ENCODE results near the gene GALNT18.

GALNT18 gene

GRCh38 chr11:11482730-11483129 is 139.1 kb downstream of the GALNT18 start:
- H3K36me3 ChIP-seq (replicated peaks; ENCODE audit: insufficient read depth, low read length), result no peaks in the 10 kb centered on the region
- no peaks in the 10 kb centered on the region for H3K9me3 ChIP-seq (replicated peaks; ENCODE audit: insufficient read depth, low read length)
- no peak overlapping the region for H3K4me3 ChIP-seq (ENCODE audit: low read length)
- H3F3A ChIP-seq (ENCODE audit: insufficient read depth, low read length), result no peaks in the 10 kb centered on the region
- no peaks in the 10 kb centered on the region for H3K79me2 ChIP-seq (ENCODE audit: low read length)
- H3K27ac ChIP-seq (ENCODE audit: low read length), result no peak overlapping the region
- H3K4me2 ChIP-seq (ENCODE audit: low read depth, low read length), result no peak overlapping the region
- no peak overlapping the region for H2AFZ ChIP-seq (ENCODE audit: low read length)
- no peak for TF ChIP-seq EZH2 (optimal IDR thresholded peaks at IDR 0.05; ENCODE audit: low read depth, low read length)
- no peak for DNase-seq
- no peaks in the 10 kb centered on the region for H4K20me1 ChIP-seq (ENCODE audit: insufficient read depth, low read length)
- H3K4me1 ChIP-seq (ENCODE audit: low read length), result no peaks in the 10 kb centered on the region
- H3K9me2 ChIP-seq (replicated peaks; ENCODE audit: insufficient read depth, low read length), result no peaks in the 10 kb centered on the region
- no peak overlapping the region for H3K9ac ChIP-seq (ENCODE audit: low read length)
- no peaks in the 10 kb centered on the region for H3K27me3 ChIP-seq (replicated peaks; ENCODE audit: insufficient read depth, low read length)

GRCh38 chr11:11481371-11481770 is 140.4 kb downstream of the GALNT18 start:
- Histone ChIP-seq H3K9ac (ENCODE audit: low read length) (no peak overlapping the region), H3K36me3 (replicated peaks; ENCODE audit: insufficient read depth, low read length) (no peaks in the 10 kb centered on the region), H3K27me3 (replicated peaks; ENCODE audit: insufficient read depth, low read length) (no peaks in the 10 kb centered on the region), H3F3A (ENCODE audit: insufficient read depth, low read length) (no peaks in the 10 kb centered on the region), H3K79me2 (ENCODE audit: low read length) (no peaks in the 10 kb centered on the region), H2AFZ (ENCODE audit: low read length) (no peak overlapping the region), H3K4me2 (ENCODE audit: low read depth, low read length) (no peak overlapping the region), H3K9me3 (replicated peaks; ENCODE audit: insufficient read depth, low read length) (no peaks in the 10 kb centered on the region), H3K27ac (ENCODE audit: low read length) (no peak overlapping the region), H4K20me1 (ENCODE audit: insufficient read depth, low read length) (no peaks in the 10 kb centered on the region), H3K9me2 (replicated peaks; ENCODE audit: insufficient read depth, low read length) (no peaks in the 10 kb centered on the region), H3K4me3 (ENCODE audit: low read length) (no peak overlapping the region), H3K4me1 (ENCODE audit: low read length) (no peaks in the 10 kb centered on the region)
- DNase-seq, result no peak
- TF ChIP-seq EZH2phosphoT487 (IDR thresholded peaks at IDR 0.05; ENCODE audit: low read length) (no peak), EZH2 (optimal IDR thresholded peaks at IDR 0.05; ENCODE audit: low read depth, low read length) (no peak), CTCF (IDR thresholded peaks at IDR 0.05; ENCODE audit: low read length) (no peak)

GRCh38 chr11:11480971-11481370 is 140.8 kb downstream of the GALNT18 start:
- no peaks in the 10 kb centered on the region for H3K4me1 ChIP-seq (ENCODE audit: low read length)
- H3K36me3 ChIP-seq (replicated peaks; ENCODE audit: insufficient read depth, low read length), result no peaks in the 10 kb centered on the region
- H3K4me2 ChIP-seq (ENCODE audit: low read depth, low read length), result no peak overlapping the region
- H3K9me2 ChIP-seq (replicated peaks; ENCODE audit: insufficient read depth, low read length), result no peaks in the 10 kb centered on the region
- no peak overlapping the region for H3K4me3 ChIP-seq (ENCODE audit: low read length)
- TF ChIP-seq CTCF (IDR thresholded peaks at IDR 0.05; ENCODE audit: low read length), result no peak
- TF ChIP-seq EZH2 (optimal IDR thresholded peaks at IDR 0.05; ENCODE audit: low read depth, low read length), result no peak
- no peak for TF ChIP-seq EZH2phosphoT487 (IDR thresholded peaks at IDR 0.05; ENCODE audit: low read length)
- H3K27me3 ChIP-seq (replicated peaks; ENCODE audit: insufficient read depth, low read length), result no peaks in the 10 kb centered on the region
- no peaks in the 10 kb centered on the region for H3K9me3 ChIP-seq (replicated peaks; ENCODE audit: insufficient read depth, low read length)
- no peak overlapping the region for H3K27ac ChIP-seq (ENCODE audit: low read length)
- H2AFZ ChIP-seq (ENCODE audit: low read length), result no peak overlapping the region
- no peaks in the 10 kb centered on the region for H3F3A ChIP-seq (ENCODE audit: insufficient read depth, low read length)
- H4K20me1 ChIP-seq (ENCODE audit: insufficient read depth, low read length), result no peaks in the 10 kb centered on the region
- H3K9ac ChIP-seq (ENCODE audit: low read length), result no peak overlapping the region
- no peak for DNase-seq
- no peaks in the 10 kb centered on the region for H3K79me2 ChIP-seq (ENCODE audit: low read length)

GRCh38 chr11:11478687-11479086 is 143.1 kb downstream of the GALNT18 start:
- H3K27me3 ChIP-seq (replicated peaks; ENCODE audit: insufficient read depth, low read length), result no peaks in the 10 kb centered on the region
- H3K79me2 ChIP-seq (ENCODE audit: low read length), result no peaks in the 10 kb centered on the region
- no peak overlapping the region for H3K9ac ChIP-seq (ENCODE audit: low read length)
- no peak overlapping the region for H2AFZ ChIP-seq (ENCODE audit: low read length)
- H3F3A ChIP-seq (ENCODE audit: insufficient read depth, low read length), result no peaks in the 10 kb centered on the region
- no peak overlapping the region for H3K4me2 ChIP-seq (ENCODE audit: low read depth, low read length)
- H3K36me3 ChIP-seq (replicated peaks; ENCODE audit: insufficient read depth, low read length), result no peaks in the 10 kb centered on the region
- H4K20me1 ChIP-seq (ENCODE audit: insufficient read depth, low read length), result no peaks in the 10 kb centered on the region
- H3K9me3 ChIP-seq (replicated peaks; ENCODE audit: insufficient read depth, low read length), result no peaks in the 10 kb centered on the region
- no peaks in the 10 kb centered on the region for H3K4me1 ChIP-seq (ENCODE audit: low read length)
- DNase-seq, result no peak
- H3K27ac ChIP-seq (ENCODE audit: low read length), result no peak overlapping the region
- H3K4me3 ChIP-seq (ENCODE audit: low read length), result no peak overlapping the region
- TF ChIP-seq EZH2phosphoT487 (IDR thresholded peaks at IDR 0.05; ENCODE audit: low read length) (no peak), CTCF (IDR thresholded peaks at IDR 0.05; ENCODE audit: low read length) (no peak), EZH2 (optimal IDR thresholded peaks at IDR 0.05; ENCODE audit: low read depth, low read length) (no peak)
- H3K9me2 ChIP-seq (replicated peaks; ENCODE audit: insufficient read depth, low read length), result no peaks in the 10 kb centered on the region
